SK-N-SH (cell line): ENCODE measurements around the gene RAB3IP. TPM values are rescaled to one million over a fixed set of nuclear protein-coding genes. Genes with fewer than 3 reads are reported as not detected.

Source experiments
- CTCF ChIA-PET: fragments of 300-600, 350-600 bp; formaldehyde crosslinking; extraction: SDS; loops from one replicate; lab custom pipeline; 2021; lab: Yijun Ruan, JAX
- POLR2A ChIA-PET: fragments of 350-600 bp; sonication (Branson Sonifier 250); formaldehyde crosslinking; extraction: SDS; loops from one replicate; lab custom pipeline; 2020; ENCODE audit warnings: antibody characterized with exemption, inconsistent platforms; lab: Yijun Ruan, JAX
- DNase-seq: peaks from one replicate; pipeline ENCODE4 v3.0.0; 2012
- H2AFZ ChIP-seq: fragments of 200-600 bp; sonication (generic); 2 replicates; pipeline ENCODE4 v1.8.1; 2016; ENCODE audit warnings: antibody characterized with exemption, mild to moderate bottlenecking, low read depth
- H3F3A ChIP-seq: fragments of 200-600 bp; sonication (generic); replicated peaks from 2 replicates; pipeline ENCODE3; 2016; ENCODE audit warnings: antibody characterized with exemption, mild to moderate bottlenecking; ENCODE audit not compliant: insufficient read depth
- H3K27ac ChIP-seq, 2 experiments: fragments of 200-500 bp in 1 of 2; fragments of 200-600 bp in 1 of 2; sonication (Bioruptor generic) in 1 of 2; sonication (generic), shearing (Covaris generic) in 1 of 2; 2 replicates each; pipeline versions ENCODE4 v1.5.1 to v1.6.1; 2014 to 2016; ENCODE audit warnings: low read depth in 2 of 2, inconsistent platforms in 1 of 2, low read length in 1 of 2, mild to moderate bottlenecking in 1 of 2, mixed read lengths in 1 of 2
- H3K27me3 ChIP-seq: fragments of 200-600 bp; sonication (generic), shearing (Covaris generic); 2 replicates; pipeline ENCODE4 v1.6.1; 2016; ENCODE audit warnings: mixed run types; ENCODE audit not compliant: insufficient read depth
- H3K36me3 ChIP-seq, 2 experiments: fragments of 200-500 bp in 1 of 2; fragments of 200-600 bp in 1 of 2; sonication (Bioruptor generic) in 1 of 2; sonication (generic) in 1 of 2; replicated peaks in 1 of 2; 2 replicates each; pipeline versions ENCODE3 to v1.5.1; 2014 to 2016; ENCODE audit warnings: low read length in 1 of 2, mild to moderate bottlenecking in 1 of 2; ENCODE audit not compliant: insufficient read depth in 2 of 2, control insufficient read depth in 1 of 2
- H3K4me1 ChIP-seq, 2 experiments: fragments of 200-500 bp in 1 of 2; fragments of 200-600 bp in 1 of 2; sonication (Bioruptor generic) in 1 of 2; sonication (generic), shearing (Covaris generic) in 1 of 2; 2 replicates each; pipeline versions ENCODE4 v1.5.1 to v1.6.1; 2014 to 2016; ENCODE audit warnings: low read depth in 1 of 2, low read length in 1 of 2, mixed run types in 1 of 2; ENCODE audit not compliant: insufficient read depth in 2 of 2, control insufficient read depth in 1 of 2
- H3K4me2 ChIP-seq: fragments of 200-600 bp; sonication (generic), shearing (Covaris generic); 2 replicates; pipeline ENCODE4 v1.6.1; 2017; ENCODE audit warnings: mixed run types
- H3K4me3 ChIP-seq, 2 experiments: fragments of 200-500 bp in 1 of 2; fragments of 200-600 bp in 1 of 2; sonication (Bioruptor generic) in 1 of 2; sonication (generic), shearing (Covaris generic) in 1 of 2; 2 replicates each; pipeline versions ENCODE4 v1.5.1 to v1.8.1; 2014 to 2016; ENCODE audit warnings: low read depth in 2 of 2, inconsistent platforms in 1 of 2, low read length in 1 of 2, mild to moderate bottlenecking in 1 of 2, mixed read lengths in 1 of 2, moderate library complexity in 1 of 2
- H3K79me2 ChIP-seq: fragments of 200-600 bp; sonication (generic); 2 replicates; pipeline ENCODE4 v1.8.1; 2017; ENCODE audit warnings: mild to moderate bottlenecking; ENCODE audit not compliant: insufficient read depth
- H3K9ac ChIP-seq: fragments of 200-600 bp; sonication (generic); 2 replicates; pipeline ENCODE4 v1.6.1; 2017; ENCODE audit warnings: mixed run types
- H3K9me2 ChIP-seq: fragments of 200-600 bp; sonication (generic); 2 replicates; pipeline ENCODE4 v1.6.1; 2017; ENCODE audit warnings: mixed run types
- H3K9me3 ChIP-seq: fragments of 200-600 bp; sonication (generic); 2 replicates; pipeline ENCODE4 v1.6.1; 2017; ENCODE audit warnings: mixed run types, mild to moderate bottlenecking, moderate library complexity
- H4K20me1 ChIP-seq: fragments of 200-600 bp; sonication (generic); 2 replicates; pipeline ENCODE4 v1.6.1; 2017; ENCODE audit warnings: mild to moderate bottlenecking, mixed run types; ENCODE audit not compliant: insufficient read depth
- CHD2 ChIP-seq: fragments of 150-350 bp; IDR thresholded peaks from 2 replicates; pipeline ENCODE4 v1.6.1; 2018; ENCODE audit warnings: low read length; ENCODE audit not compliant: partially characterized antibody
- EZH2phosphoT487 ChIP-seq: fragments of 200-600 bp; sonication (generic); IDR thresholded peaks from 2 replicates; pipeline ENCODE4 v1.6.1; 2017; ENCODE audit warnings: low read depth, mixed run types, mild to moderate bottlenecking, antibody characterized with exemption, moderate library complexity, borderline replicate concordance
- FOXJ3 ChIP-seq: sonication (generic); formaldehyde crosslinking; IDR thresholded peaks from 2 replicates; pipeline ENCODE4 v1.5.1; 2020; ENCODE audit warnings: mild to moderate bottlenecking, missing genetic modification reagents
- GATA2 ChIP-seq: sonication (generic); formaldehyde crosslinking; IDR thresholded peaks from 2 replicates; pipeline ENCODE4 v1.5.0; 2020; ENCODE audit warnings: mild to moderate bottlenecking, missing genetic modification reagents
- IRF3 ChIP-seq: fragments of 150-350 bp; IDR thresholded peaks from 2 replicates; pipeline ENCODE4 v1.6.1; 2016; ENCODE audit warnings: mild to moderate bottlenecking, low read depth, low read length
- JUND ChIP-seq: IDR thresholded peaks from 2 replicates; pipeline ENCODE4 v1.4.0; 2012
- MEF2A ChIP-seq: IDR thresholded peaks from 2 replicates; pipeline ENCODE4 v1.4.0; 2012; ENCODE audit warnings: low read depth, borderline replicate concordance
- MXI1 ChIP-seq: IDR thresholded peaks from 2 replicates; pipeline ENCODE4 v1.6.1; 2012; ENCODE audit warnings: mild to moderate bottlenecking, low read depth, low read length, improper control_type of control experiment
- NRF1 ChIP-seq: IDR thresholded peaks from 2 replicates; pipeline ENCODE4 v1.6.1; 2012; ENCODE audit warnings: low read depth, mild to moderate bottlenecking, low read length
- POLR2AphosphoS5 ChIP-seq: IDR thresholded peaks from 2 replicates; pipeline ENCODE4 v1.6.1; 2012; ENCODE audit warnings: low read depth, low read length
- RAD21 ChIP-seq: IDR thresholded peaks from 2 replicates; pipeline ENCODE4 v1.6.1; 2012; ENCODE audit warnings: mild to moderate bottlenecking, low read length
- RFX5 ChIP-seq: IDR thresholded peaks from 2 replicates; pipeline ENCODE4 v1.6.1; 2012; ENCODE audit warnings: mild to moderate bottlenecking, improper control_type of control experiment, low read length
- RXRA ChIP-seq: IDR thresholded peaks from 2 replicates; pipeline ENCODE4 v1.4.0; 2012; ENCODE audit warnings: low read depth, mild to moderate bottlenecking, borderline replicate concordance
- SMC3 ChIP-seq: IDR thresholded peaks from 2 replicates; pipeline ENCODE4 v1.6.1; 2012; ENCODE audit warnings: low read depth, low read length, improper control_type of control experiment
- TAF1 ChIP-seq: IDR thresholded peaks from 2 replicates; pipeline ENCODE4 v1.6.1; 2012; ENCODE audit warnings: low read depth, mild to moderate bottlenecking, low read length, moderate library complexity, borderline replicate concordance
- TCF12 ChIP-seq: IDR thresholded peaks from 2 replicates; pipeline ENCODE4 v1.4.0; 2012
- WGBS: methylation state at CpG from one replicate; pipeline ENCODE4 v1.1.6; 2017; ENCODE audit warnings: low lambda C conversion rate; 5-methylcytosine and 5-hydroxymethylcytosine counted together
- polyA plus RNA-seq, 3 experiments: library from polyadenylated mRNA; depleted of rRNA; stranded (reverse); fragments of >200 nt; gene quantifications; 2 replicates each; pipeline ENCODE4 v1.2.3, GENCODE V29; 2012

RAB3IP gene
- polyA plus RNA-seq, 1 of the 3 experiments (the other 2 are of a cell fraction): 5.4 TPM

GRCh38 chr12:69755302-69755701, 16.6 kb downstream of the RAB3IP start:
- H3K9me3 ChIP-seq: no peaks in the 10 kb centered on the region
- H3K4me1 ChIP-seq: no peaks in the 10 kb centered on the region; a peak in 1 of 4 replicates
- no peak overlapping the region for H3K9ac ChIP-seq
- no peak overlapping the region for H3K4me2 ChIP-seq
- no peak overlapping the region for H2AFZ ChIP-seq
- ChIA-PET CTCF (no interaction called here), POLR2A (no interaction called here)
- H3K4me3 ChIP-seq: no peak overlapping the region
- H3K27me3 ChIP-seq: no peaks in the 10 kb centered on the region
- no peak for DNase-seq
- H3K79me2 ChIP-seq: no peaks in the 10 kb centered on the region
- H3K9me2 ChIP-seq: no peaks in the 10 kb centered on the region
- H3K27ac ChIP-seq: no peak overlapping the region
- TF ChIP-seq RFX5: no peak
- TF ChIP-seq NRF1: no peak
- no peak for TF ChIP-seq MXI1
- TF ChIP-seq RXRA: no peak
- TF ChIP-seq TAF1: no peak
- no peak for TF ChIP-seq FOXJ3 (CRISPR knock-in tag)
- no peak for TF ChIP-seq JUND
- no peak for TF ChIP-seq IRF3
- TF ChIP-seq, all 33 proteins: peak for 0
- WGBS: 88% methylated on average over 5 of the region's 5 CpGs
- H3K36me3 ChIP-seq: peaks cover 0 to 20% of the 10 kb centered on the region in 2 experiments
- H3F3A ChIP-seq: no peaks in the 10 kb centered on the region
- H4K20me1 ChIP-seq: no peaks in the 10 kb centered on the region

GRCh38 chr12:69756088-69756755, 17.6 kb downstream of the RAB3IP start:
- Histone ChIP-seq H3K36me3 (peaks cover 0 to 20% of the 10 kb centered on the region in 2 experiments), H2AFZ (no peak overlapping the region), H3K9me2 (no peaks in the 10 kb centered on the region), H3F3A (no peaks in the 10 kb centered on the region), H3K9me3 (no peaks in the 10 kb centered on the region), H3K79me2 (no peaks in the 10 kb centered on the region), H3K4me1 (no peaks in the 10 kb centered on the region; a peak in 1 of 4 replicates), H3K4me2 (no peak overlapping the region), H4K20me1 (no peaks in the 10 kb centered on the region), H3K9ac (no peak overlapping the region), H3K4me3 (no peak overlapping the region), H3K27ac (no peak overlapping the region), H3K27me3 (no peaks in the 10 kb centered on the region)
- WGBS: 89% methylated on average over 6 of the region's 6 CpGs
- ChIA-PET POLR2A (no interaction called here), CTCF (no interaction called here)
- TF ChIP-seq RAD21 (no peak), MEF2A (no peak), POLR2AphosphoS5 (no peak), CHD2 (no peak), TAF1 (no peak), IRF3 (no peak), GATA2 (CRISPR knock-in tag) (no peak), SMC3 (no peak), EZH2phosphoT487 (no peak), TCF12 (no peak)
- DNase-seq: no peak
